IPS DF 4.7 (cell line): ENCODE results near the gene TTC23L.
"Not testable (repeated sequence)": the region's sequence is repeated elsewhere in the genome, so short reads cannot be mapped to it uniquely, and the experiment has no call there.

Experiments used
- DNase-seq: peaks from one replicate; pipeline ENCODE4 v3.0.0-alpha.2; 2013; ENCODE audit warnings: low spot score; ENCODE audit errors: extremely low read depth

The TTC23L gene

GRCh38 chr5:34919077-34919476, 80.1 kb downstream of the TTC23L start:
- no peak for DNase-seq

DNA sequence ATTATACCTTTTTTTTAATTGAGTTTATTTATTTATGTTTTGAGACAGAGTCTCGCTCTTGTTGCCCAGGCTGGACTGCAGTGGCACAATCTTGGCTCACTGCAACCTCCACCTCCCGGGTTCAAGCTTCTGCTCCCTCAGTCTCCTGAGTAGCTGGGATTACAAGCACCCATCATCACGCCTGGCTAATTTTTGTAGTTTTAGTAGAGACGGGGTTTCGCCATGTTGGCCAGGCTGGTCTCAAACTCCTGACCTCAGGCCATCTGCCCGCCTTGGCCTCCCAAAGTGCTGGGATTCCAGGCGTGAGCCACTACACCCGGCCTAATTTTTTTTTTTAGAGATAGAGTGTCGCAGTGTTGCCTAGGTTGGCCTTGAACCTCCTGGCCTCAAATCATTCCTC, 84.3 kb downstream of the TTC23L start:
- DNase-seq: not testable (repeated sequence)

- no peak for DNase-seq
Observed at GRCh38 chr5:34923694-34924461, 84.9 kb downstream of the TTC23L start.

GRCh38 chr5:34924462-34924765, 85.5 kb downstream of the TTC23L start:
- DNase-seq: no peak

GRCh38 chr5:34926318-34926888, 87.4 kb downstream of the TTC23L start:
- no peak for DNase-seq

- no peak for DNase-seq
Observed at GRCh38 chr5:34927785-34928184, 88.8 kb downstream of the TTC23L start.

DNA sequence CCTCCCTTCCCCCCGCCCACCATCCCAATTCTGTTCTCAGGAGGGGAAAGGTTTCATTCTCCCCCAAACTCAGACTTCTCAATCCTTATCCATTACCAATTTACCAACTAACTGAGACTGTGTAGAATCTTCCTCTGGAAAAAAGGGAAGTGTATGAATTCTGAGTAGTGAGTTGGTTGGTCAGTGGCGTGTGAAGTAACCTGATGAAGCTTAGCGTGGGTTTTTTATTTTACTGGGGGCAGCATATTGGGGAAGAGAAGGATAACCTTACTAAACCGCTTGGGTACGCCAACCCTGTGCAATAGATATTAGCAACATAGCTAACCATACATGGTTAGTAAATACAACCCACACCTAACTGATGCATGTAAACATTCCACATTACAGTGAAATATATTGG, 89.3 kb downstream of the TTC23L start:
- DNase-seq: no peak

DNA sequence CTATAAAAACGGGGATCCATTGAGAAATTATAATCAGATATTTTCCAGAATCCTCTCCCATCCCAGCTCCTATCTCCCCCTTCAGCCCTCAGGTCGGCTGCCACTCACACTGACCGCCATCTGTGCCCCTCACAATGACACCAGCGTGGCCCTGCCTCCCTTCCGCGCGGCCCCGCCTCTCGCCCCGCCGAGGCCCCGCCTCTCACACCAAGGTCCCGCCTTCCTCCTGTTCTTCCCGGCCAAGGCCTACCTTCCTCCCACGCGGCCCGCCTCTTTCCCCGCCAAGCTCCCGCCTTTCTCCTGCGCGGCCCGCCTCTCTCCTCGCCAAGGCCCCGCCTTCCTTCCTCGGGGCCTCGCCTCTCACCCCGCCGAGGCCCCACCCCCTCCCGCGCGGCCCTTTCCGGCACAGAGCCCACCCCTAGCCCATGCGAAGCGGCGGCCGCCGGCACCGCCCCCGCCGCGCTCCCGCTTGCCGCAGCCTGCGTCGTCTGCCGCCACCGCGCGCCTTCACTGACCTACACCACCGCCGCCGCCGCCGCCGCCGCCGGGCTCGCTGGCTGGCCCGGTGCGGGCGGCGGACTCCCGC, 90.3 kb downstream of the TTC23L start, which contains the start of gene DNAJC21:
Gene DNAJC21, plus strand, starts transcription at position 426 of the 586 bp plus-strand sequence. CDS start 261 bp downstream, outside the sequence.
- DNase-seq: no peak

- no peak for DNase-seq
Observed at GRCh38 chr5:34929720-34930461, 90.9 kb downstream of the TTC23L start.

GRCh38 chr5:34930462-34930844, 91.5 kb downstream of the TTC23L start:
- no peak for DNase-seq

- DNase-seq: no peak
Observed at GRCh38 chr5:34930870-34931269, 91.9 kb downstream of the TTC23L start.

DNA sequence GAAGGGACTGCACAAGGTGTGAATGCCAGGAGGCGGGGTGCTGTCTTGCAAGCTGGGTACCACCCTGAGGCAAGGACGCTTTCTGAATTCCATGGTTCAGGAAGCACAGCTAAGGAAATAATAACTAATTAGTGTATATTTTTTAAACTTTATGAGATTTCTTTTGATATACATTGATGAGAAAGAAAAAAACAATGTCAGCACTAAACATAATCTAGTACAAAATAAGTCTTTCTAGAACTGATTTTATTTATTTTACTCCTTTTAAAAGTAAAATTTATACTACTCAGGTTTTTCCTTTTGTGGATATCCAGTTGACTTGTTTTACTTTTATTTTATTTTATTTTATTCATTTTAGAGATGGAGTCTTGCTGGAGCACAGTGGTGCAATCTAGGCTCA, 94.0 kb downstream of the TTC23L start:
- DNase-seq: no peak

DNA sequence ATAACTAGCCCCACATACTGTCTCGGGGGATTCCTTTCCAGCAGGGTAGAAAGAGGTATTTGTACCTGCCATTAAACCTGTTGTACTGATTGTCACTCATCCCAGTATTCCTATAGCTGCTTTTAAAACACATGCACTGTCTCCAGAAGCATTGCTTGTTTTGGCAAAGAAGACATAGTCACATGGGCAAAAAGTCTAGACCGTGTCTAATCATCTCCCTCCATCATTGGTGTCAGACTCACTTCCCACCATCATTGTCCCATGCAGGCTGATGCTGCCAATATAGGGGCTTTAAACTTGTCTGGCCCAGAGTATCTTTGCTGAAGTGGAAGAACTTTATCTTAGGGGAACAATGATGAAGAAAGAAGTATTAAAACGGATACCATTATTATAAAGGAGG, 103.0 kb downstream of the TTC23L start:
- no peak for DNase-seq

DNA sequence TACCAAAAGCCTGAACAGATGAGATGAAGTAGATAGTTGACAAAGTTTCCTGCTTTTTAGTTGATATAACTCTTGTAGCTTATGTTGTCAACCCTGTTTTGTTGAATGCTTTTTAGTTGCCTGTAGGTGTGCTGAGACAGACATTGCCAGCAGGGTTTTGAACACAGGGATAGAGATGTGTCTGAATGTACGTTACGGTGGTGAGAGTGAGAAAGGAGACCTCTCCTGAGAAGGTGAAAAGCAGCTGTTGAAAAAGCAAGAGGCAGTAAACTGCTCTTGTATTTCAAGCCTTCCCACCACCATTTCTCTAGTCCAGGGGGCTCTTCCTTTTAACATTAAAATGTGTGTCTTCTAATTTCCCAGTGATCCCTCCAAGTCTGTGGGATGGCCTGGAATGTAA, 105.1 kb downstream of the TTC23L start:
- DNase-seq: no peak

GRCh38 chr5:34944460-34945047, 105.6 kb downstream of the TTC23L start:
- no peak for DNase-seq
